Activated T-cell treated with anti-CD3 and anti-CD28 coated beads for 48 hours (primary cell): ENCODE measurements around the gene IRF8.
"Not testable (repeated sequence)": the region's sequence is repeated elsewhere in the genome, so short reads cannot be mapped to it uniquely, and the experiment has no call there.

ENCODE experiments used
- DNase-seq: peaks from one replicate; pipeline ENCODE4 v3.0.0-alpha.2; 2020; ENCODE audit warnings: low read depth

Gene IRF8

GRCh38 chr16:85868495-85868894, 30.5 kb upstream of the IRF8 start:
- DNase-seq = no peak

- no peak for DNase-seq
These were observed 29.8 kb upstream of the IRF8 start for GRCh38 chr16:85869206-85869605.

- DNase-seq = no peak
These were observed 29.0 kb upstream of the IRF8 start for GRCh38 chr16:85869785-85870558.

GRCh38 chr16:85871756-85872155, 27.2 kb upstream of the IRF8 start:
- no peak for DNase-seq

GRCh38 chr16:85872734-85873133, 26.2 kb upstream of the IRF8 start:
- DNase-seq = no peak

- DNase-seq = no peak
These were observed 25.8 kb upstream of the IRF8 start for GRCh38 chr16:85873153-85873552.

- DNase-seq = not testable (repeated sequence)
These were observed 24.9 kb upstream of the IRF8 start for GRCh38 chr16:85874031-85874430.

GRCh38 chr16:85878407-85878806, 20.6 kb upstream of the IRF8 start:
- DNase-seq = no peak

GRCh38 chr16:85878875-85879274, 20.1 kb upstream of the IRF8 start:
- no peak for DNase-seq

- DNase-seq = no peak
These were observed 19.4 kb upstream of the IRF8 start for GRCh38 chr16:85879549-85879948.

GRCh38 chr16:85879975-85880831, 18.8 kb upstream of the IRF8 start:
- no peak for DNase-seq

GRCh38 chr16:85880861-85881260, 18.1 kb upstream of the IRF8 start:
- DNase-seq = no peak

- DNase-seq = no peak
These were observed 17.5 kb upstream of the IRF8 start for GRCh38 chr16:85881436-85881835.

- DNase-seq = no peak
These were observed 16.7 kb upstream of the IRF8 start for GRCh38 chr16:85882181-85882810.

- DNase-seq = no peak
These were observed 15.1 kb upstream of the IRF8 start for GRCh38 chr16:85883813-85884212.

GRCh38 chr16:85884808-85885463, 14.0 kb upstream of the IRF8 start:
- DNase-seq = no peak

GRCh38 chr16:85885537-85885936, 13.4 kb upstream of the IRF8 start:
- no peak for DNase-seq

GRCh38 chr16:85888405-85889331, 10.3 kb upstream of the IRF8 start:
- DNase-seq = peak; percentile 10

- no peak for DNase-seq
These were observed 7.8 kb upstream of the IRF8 start for GRCh38 chr16:85891033-85891775.

GRCh38 chr16:85891776-85892166, 7.2 kb upstream of the IRF8 start:
- DNase-seq = no peak
